Epidermal melanocyte (primary cell): ENCODE data around the gene HAP1.
A peak's percentile ranks its signal among the peaks of the same experiment; 100 is the strongest.

Experiments
- DNase-seq: peaks from one replicate; pipeline ENCODE4 v3.0.0; 2011; ENCODE audit warnings: low spot score; ENCODE audit not compliant: insufficient read length

The HAP1 gene

DNA sequence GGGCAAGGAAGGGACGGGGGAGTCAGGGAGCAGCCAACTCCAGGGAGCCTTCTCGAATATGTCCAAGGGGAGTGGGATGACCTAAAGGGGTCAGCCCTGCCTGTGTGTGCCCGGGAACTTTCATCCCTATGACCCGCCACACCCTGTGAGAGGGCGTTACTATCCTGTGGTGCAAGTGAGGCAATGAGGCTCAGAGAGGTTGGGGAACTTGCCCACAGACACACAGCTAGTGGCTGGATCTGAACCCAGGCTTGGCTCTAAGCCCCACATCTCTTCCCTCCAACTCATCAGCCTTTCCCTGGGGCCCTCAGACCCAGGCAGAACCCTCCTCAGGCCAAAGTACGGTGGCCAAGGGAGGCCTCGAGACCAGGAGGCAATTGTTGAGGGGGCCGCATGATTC lies 28.9 kb upstream of the HAP1 start:
- no peak for DNase-seq

DNA sequence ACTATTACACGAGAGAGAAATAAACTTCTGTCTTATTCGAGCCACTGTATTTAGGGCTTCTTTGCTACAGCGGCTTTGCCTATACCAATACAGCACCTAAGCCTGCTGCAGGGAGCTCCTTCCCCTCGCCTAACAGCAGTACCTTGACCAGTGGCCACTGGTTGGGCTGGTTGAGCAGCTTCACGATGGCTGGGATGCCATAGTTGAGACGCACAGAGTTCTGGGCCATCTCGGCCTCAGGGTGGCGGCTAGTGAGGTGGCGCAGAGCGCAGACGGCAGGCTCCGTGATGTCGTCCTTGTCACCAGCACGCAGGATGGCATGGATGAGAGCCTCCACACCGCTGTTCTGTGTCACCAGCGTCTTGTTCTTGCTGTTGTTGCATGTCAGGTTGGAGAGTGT lies 28.4 kb upstream of the HAP1 start:
- no peak for DNase-seq

DNA sequence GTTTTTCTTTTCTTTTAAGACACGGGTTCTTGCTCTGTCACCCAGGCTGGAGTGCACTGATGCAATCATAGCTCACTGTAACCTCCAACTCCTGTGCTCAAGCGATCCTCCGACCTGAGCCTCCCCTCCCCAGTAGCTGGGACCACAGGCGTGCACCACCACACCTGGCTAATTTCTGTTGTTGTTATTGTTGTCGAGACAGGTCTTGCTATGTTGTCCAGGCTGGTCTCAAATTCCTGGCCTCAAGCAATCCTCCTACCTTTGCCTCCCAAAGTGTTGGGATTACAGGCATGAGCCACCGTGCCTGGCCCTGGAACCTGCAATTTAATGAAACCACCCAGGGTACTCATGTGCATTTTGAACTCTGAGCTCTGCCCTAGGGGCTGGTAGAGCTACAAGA lies 27.9 kb upstream of the HAP1 start:
- no peak for DNase-seq

DNA sequence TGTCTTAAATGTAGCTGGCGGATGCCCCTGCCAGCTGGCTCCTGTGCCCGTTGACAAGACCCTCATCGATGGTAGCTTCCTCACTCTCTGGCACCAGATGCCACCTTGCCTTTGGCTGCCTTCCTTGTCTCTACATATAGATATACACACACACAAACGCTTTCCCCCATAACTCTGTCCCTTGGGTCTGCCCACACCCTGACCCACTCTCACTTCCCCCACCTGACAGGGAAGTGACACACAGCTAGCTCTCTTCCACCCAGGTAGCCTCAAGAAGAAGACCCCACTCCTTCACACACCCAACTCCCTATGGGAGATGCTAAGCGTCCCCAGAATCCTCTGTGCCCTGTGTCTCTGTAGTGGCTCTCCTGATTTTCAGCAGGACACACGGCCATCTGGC lies 26.4 kb upstream of the HAP1 start:
- no peak for DNase-seq

DNA sequence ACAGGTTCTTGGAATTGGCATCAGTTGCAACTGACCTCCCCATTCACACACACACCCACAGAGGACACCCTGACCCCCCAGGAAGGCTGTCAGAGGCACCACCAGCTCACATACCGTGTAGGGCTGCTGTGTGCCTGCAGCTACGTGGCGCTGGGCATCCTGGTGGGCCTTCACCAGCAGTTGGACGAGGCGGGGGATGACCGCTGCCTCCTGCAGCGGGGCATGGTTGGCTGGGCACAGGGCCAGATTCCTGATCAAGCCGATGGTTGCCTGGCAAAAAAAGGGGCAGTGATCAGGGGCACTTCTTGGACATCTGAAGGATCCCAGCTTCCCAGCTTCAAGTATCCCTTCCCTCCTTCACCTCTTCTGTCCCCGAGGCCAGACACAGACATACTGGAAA lies 24.2 kb upstream of the HAP1 start:
- no peak for DNase-seq

DNA sequence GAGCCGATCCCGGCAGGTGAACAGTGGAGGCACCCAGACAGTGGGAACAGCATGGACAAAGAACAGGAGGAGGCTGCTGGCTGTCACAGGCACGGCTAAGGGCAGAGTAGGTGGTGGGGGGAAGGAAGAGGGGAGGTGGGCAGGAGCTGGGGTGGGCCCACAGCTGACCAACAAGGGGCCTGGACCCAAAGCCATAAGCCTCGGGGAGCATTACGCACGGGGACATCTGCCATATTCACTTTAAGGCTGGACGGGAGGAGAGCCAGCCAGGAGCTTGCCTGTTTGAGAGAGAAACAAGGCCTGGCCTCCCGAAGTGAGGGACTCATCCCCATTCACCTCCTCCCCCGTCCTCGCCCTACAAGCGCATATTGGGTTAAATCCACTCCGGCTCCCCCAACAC lies 19.6 kb upstream of the HAP1 start:
- DNase-seq, result no peak

DNA sequence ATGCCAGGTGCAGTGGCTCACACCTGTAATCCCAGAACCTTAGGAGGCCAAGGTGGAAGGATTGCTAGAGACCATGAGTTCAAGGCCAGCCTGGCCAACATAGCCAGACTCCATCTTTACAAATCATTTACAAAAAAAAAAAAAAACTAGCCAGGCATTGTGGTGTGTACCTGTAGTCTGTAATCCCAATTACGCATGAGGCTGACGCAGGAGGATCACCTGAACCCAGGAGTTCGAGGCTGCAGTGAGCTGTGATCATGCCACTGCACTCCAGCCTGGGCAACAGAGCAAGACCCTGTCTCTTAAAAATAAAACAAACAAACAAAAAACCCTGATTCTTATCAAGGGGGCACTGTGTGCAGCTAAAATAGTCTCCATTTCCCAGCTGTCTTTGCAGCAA lies 16.8 kb upstream of the HAP1 start:
- no peak for DNase-seq

DNA sequence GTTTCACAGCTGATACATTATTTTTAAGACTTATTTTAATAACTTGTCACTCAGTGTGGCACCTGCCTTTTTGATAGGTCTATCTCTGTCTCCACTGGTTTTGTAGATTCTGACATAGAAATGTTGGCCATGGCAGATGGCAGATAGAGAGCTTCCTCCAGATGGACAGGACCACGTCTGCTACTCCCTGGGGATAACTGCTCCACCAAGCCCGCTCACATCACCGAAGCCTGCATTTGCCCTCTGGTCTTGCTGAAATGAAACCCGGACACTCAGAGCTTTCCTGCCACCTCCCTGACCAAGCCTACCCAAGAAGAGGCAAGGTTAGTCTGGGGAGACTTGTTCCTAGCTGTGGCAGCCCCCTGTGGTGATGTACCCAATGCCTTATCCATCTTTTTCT lies 16.4 kb upstream of the HAP1 start:
- DNase-seq, result no peak

DNA sequence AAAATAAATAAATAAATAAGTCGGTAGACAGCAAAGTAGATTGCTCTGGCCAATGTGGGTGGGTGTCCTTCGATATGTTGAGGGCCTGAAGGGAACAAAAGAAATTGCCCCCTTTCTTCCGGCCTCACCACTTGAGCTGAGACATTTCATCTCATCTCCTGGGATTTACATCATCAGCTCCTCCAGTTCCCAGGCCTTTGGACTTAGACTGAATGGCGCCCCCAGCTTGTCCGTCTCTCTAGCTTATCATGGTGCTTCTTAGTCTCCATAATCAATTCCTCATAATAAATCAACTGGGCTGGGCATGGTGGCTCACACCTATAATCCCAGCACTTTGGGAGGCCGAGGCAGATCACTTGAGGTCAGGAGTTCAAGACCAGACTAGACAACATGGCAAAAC lies 13.8 kb upstream of the HAP1 start:
- DNase-seq, result no peak

DNA sequence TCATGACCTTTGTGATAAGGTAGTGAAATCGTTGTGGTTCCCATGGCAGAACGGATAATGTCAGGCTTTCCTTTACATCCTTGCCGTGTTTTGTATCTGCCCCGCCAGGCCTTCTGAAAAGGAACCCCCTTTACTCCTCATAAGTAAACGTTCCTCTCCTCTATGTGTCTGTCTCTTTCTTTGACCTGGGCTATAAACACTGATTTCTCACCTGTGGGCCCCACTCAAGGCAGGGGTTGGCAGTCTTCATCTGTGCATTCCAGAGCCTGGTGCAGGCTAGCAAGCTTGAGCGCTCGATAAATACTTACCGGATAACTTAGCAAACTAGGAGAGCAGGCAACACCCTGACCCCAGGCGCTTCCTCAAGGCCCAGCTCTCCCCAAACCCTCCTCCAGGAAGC lies 7.3 kb upstream of the HAP1 start:
- no peak for DNase-seq

DNA sequence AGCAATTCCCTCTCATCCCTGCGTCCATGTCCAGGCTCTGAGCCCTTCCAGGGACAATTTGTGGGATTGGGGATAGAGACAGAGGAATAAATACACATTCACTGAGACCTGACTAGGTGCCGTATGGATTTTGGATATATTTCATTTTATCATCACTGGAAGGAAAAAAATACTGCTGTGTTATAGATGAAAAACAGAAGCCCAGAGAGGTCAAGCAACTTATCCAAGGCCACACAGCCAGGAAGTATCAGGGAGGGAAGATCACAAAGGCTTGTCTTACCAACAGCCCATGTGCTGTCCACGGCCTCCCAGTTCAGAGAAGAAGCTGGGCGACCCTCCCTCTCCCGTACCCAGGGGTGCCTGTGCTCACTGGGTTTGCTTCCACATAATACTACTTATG lies 6.1 kb upstream of the HAP1 start:
- DNase-seq, result no peak

DNA sequence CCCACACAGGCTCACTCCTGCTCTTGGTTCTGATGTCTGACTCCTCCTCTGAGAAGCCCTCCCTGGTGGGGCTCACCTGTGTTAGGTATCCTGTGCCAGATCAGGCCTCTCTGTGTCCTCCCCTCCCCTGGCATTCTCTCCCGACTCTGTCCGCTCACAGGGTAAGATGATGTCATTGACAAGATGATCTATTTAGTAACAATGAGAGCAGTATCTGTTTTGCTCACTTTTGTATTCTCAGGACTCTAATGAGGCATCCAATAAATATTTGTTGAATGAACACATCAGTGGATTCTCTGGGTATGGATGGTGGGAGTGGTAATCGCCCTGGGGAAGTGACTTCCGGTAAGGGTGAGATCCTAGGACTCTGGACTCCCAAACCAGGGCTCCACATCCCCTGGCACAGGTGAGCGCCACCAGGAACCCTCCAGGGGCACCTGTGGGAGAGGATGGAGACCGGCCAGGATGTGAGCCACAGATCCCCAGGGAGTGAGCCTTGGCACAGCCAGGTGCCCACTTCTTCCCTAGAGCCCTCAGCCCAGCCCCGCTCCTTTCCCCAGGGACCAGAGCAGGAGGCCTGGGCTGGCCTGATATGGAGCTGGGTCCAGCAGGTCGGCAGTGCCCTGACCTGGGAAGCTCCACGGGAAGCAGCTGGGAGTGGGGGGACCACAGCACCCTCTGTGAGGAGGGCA lies 5.4 kb upstream of the HAP1 start:
- no peak for DNase-seq

DNA sequence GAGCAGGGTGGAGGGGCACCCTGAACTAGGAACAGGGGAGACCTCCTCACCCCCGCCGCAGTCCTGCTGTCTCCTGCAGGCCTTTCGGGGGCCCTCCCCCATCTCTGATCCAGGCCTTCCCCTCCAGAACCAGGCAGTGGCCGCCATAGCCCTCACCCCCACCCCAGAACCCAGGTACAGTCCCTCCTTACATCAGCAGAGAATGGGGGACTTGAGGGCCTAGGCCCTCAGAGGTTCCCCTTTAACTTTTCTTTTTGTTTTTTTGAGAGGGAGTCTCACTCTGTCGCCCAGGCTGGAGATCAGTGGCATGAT lies 4.3 kb upstream of the HAP1 start:
- no peak for DNase-seq

DNA sequence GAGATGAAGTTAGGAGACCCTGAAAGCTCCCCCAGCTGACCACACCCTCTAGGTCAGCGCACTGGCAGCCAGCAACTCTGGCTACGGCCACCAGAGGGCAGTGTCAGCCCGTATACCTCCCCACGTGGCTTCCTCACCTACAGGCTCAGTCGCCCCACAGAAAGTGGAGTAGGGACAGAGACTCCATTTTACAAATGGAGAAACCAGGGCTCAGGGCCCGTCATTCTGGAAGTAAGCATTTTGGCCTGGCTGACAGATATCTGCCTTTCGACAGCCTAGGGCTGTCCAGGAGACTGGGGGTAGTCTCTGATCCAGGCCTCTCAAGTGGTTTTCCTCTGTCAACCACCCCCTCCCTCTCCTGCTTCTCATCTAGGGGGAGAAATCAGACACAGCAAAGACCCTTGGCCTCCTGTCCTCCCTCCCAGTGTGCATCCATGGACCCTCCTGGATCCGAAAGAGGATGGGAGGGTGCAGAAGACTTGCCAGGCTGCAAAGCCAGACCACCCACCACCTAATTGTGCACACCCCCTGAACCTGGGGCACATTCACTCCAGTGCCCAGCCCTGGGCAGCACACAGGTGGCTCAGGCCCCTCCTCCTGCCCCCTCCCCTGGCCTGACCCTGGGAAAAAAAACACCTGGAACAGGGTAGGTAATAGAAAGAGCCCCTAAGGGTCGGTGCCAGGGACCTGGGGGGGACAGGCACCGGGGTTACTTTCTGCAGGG lies 3.8 kb upstream of the HAP1 start:
- peak; percentile 92 for DNase-seq

DNA sequence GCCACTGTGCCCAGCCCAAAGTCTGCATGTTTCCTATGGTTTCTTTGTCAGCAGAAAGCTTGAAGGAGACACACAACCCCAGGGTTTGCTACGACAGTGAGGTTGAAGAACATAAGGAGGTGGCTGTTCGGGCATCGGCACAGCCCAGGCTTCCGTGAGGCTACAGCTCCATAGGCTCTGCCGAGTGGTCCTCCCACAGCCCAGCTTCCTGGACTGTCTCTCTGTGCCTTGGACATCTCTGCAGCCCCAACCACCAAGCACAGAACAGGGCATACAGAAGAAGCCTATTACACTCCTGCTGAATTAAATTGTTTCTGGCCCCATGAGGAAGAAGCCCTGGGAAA lies 3.2 kb upstream of the HAP1 start:
- no peak for DNase-seq

DNA sequence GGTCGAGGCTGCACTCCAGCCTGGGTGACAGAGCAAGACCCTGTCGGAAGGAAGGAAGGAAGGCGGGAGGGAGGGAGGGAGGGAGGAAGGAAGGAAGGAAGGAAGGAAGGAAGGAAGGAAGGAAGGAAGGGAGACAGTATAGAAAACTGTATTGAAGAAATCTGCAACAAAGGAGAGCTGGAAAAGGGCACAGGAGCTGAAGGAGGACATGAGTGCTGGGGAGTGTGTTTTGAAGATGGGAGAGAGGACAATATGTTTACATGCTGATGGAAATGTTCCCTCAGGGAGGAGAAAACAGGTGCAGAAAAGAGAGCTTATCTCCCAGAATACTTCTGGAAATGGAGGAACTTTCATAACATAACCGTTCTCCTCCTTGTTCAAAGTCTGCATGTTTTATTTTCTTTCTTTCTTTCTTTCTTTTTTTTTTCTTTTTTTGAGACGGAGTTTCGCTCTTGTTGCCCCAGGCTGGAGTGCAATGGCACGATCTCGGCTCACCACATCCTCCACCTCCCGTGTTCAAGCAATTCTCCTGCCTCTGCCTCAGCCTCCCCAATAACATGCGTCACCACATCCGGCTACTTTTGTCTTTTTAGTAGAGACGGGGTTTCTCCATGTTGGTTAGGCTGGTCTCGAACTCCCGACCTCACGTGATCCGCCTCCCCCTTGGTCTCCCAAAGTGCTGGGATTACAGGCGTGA lies 2.7 kb upstream of the HAP1 start:
- no peak for DNase-seq

DNA sequence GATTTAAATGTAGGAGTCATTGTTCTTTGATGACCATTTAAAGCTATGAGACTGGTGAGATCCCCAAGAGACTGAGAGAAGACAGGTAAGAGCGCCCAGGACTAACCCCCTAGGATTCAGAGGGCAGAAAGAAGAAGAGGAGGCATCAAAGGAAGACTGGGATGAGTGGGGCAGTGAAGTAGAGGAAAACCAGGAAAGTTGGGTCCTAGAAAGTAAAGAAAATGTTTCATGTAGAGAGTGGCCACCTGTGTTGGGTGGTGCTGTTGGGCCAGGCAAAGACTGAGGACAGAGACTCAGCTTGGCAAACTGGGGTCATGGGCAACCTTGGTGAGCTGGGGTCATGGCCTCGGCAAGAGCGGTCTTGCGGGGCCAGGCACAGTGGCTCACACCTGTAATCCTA lies 1.3 kb upstream of the HAP1 start:
- no peak for DNase-seq

DNA sequence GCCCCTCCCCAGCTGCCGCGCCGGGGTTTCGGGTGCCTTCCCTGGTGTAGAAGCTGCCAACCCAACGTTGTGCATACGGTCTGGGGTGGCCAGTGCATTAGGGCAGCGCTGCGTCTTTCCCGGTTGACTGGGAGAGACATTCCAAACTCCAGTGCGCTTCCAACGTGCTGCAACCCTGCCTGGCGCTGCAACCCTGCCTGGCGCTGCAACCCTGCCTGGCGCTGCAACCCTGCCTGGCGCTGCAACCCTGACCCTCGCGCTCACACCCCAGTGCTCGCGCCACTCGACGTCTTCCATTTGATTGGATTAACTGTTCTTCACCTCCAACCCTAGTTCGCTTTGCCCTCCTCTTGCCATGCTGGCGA lies 488 bp upstream of the HAP1 start:
- no peak for DNase-seq

DNA sequence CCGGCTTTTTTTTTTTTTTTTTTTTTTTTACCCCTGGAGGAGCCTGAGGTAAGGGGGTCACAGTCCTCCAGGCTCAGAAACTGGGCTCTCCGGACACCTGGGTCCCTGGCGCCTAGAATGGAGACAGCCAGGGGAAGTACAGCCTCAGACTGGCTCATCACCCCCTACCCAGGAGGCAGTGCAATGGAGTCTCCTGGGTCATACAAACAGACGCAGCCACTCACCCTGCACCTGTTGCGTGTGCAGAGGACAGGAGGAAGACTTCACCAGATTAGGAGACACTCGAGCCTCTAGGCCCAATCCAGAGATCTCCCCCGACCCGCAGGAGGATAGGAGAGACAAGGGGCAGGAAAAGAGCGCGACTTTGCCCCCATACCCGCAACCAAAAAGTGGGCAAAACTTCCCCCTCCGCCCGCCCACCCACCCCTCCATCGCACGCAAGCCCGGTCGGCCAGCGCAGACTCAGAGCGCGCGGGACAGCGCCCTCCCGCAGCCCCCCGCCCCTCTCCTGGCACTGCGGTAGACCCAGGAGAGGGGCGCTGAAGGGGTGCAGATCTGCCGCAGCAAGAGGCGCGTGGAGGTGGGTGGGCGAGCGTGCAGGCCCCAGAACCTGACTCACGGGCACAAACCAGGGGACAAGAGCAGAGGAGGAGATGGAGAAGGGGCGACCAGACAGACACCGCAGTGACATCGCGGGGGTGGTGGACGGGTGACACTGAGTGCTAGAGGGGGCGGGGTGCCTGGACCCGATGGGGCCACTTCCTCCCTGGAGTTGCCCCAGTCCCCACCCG lies 900 bp downstream of the HAP1 start:
- no peak for DNase-seq

DNA sequence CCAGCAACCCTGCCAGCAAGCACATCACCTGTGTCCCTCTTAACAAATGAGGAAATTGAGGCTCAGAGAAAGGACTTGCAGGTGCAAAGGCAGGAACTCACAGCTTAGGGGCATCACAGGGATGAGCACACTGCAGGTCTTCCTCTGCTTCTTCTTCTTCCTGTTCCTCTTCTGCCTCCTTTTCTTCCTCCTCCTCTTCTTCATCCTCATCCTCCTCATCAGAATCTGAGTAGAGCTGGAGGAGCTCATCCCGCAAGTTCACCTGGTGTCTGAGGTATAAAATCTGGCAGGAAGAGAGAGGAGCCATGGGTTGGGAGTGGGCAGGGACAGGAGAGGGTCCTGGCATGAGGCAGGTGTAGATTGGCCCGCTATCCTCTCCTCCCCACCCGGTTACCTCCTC lies 2.6 kb downstream of the HAP1 start:
- DNase-seq, result no peak

DNA sequence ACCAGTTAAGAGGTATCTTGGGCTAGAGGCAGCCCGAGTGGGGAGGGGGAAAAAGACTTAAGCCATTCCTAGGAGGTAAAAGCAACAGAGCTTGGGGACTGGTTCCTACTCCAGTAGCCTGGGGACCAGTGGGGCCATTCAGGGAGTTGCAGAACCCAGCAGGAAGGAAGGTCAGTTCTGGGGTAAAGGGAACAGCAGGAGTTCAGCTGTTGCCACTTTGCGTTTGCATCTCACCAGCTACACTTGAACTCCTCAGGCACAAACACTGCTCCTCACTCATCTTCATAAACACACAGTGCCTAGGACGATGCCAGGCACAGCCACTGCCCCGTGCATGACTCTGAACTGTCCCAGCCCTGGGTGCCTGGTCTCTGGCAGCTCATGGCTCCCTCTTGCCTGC lies 4.0 kb downstream of the HAP1 start:
- DNase-seq, result no peak

DNA sequence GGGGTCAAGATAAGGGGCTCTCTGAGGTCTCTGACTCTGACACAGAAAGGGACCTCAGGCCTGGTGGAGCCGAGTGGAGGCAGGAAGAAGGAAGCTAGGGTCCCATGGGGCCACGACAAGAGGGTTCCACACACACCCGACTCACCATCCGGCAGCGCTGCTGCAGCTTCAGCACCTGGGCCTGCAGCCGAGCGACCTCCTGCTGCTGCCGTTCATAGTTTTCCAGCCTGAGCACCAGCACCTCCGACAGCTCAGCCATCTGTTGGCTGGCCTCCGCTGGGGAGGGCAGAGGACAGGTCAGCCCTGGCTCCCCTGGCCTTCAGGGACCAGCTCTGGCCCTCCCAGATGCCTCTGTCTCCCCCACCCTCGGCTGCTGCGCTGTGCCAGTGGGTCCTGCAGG lies 6.4 kb downstream of the HAP1 start:
- DNase-seq, result no peak
